Measurements from ENCODE around the gene SEC23IP. TPM values are rescaled to one million over a fixed set of nuclear protein-coding genes. Genes with fewer than 3 reads are reported as not detected.

Gene SEC23IP
- polyA plus RNA-seq, 4 donors: 60.6 to 73.9 (median 70.1) TPM

Other genes with a start within 250 kb of the SEC23IP start
- gene BAG3, start 241.3 kb upstream of the SEC23IP start, polyA plus RNA-seq (ENCODE audit: insufficient read length in 4 of 4): 10 to 100 TPM; 27.0 to 31.6 (median 30.2) TPM
- 10 to 100 TPM; 50.4 to 59.7 (median 52.5) TPM for gene INPP5F, start 166.7 kb upstream of the SEC23IP start, polyA plus RNA-seq (ENCODE audit: insufficient read length in 4 of 4)
- gene MCMBP, start 19.9 kb upstream of the SEC23IP start, polyA plus RNA-seq (ENCODE audit: insufficient read length in 4 of 4): 10 to 100 TPM; 56.2 to 65.5 (median 58.4) TPM

All from left renal cortex interstitium (tissue), 4 donors.